Hematopoietic multipotent progenitor cell (in vitro differentiated cells): Measurements from ENCODE around the gene USP17L19. TPM values are rescaled to one million over a fixed set of nuclear protein-coding genes. Genes with fewer than 3 reads are reported as not detected.
A peak's percentile ranks its signal among the peaks of the same experiment; 100 is the strongest.
"Not testable (repeated sequence)": the region's sequence is repeated elsewhere in the genome, so short reads cannot be mapped to it uniquely, and the experiment has no call there.

ENCODE experiments used
- DNase-seq, 3 donors: peaks; one replicate each; pipeline ENCODE4 v3.0.0-alpha.2; 2011 to 2015; ENCODE audit warnings: low read depth in 2 of 3, low spot score in 2 of 3
- total RNA-seq: library from RNA; depleted of rRNA; stranded (reverse); fragments of >200 nt; gene quantifications from one replicate; pipeline ENCODE4 v1.2.3, GENCODE V29; 2012

The USP17L19 gene
- total RNA-seq = not detected

- not testable (repeated sequence) for DNase-seq
Measured at GRCh38 chr4:9253078-9253477, at the start of gene USP17L19. TSS of gene USP17L19 (plus strand) at chr4:9253378. CDS start at chr4:9253378, 0 bp downstream.

- DNase-seq = not testable (repeated sequence)
Measured at GRCh38 chr4:9210357-9210756, 42.8 kb upstream of the USP17L19 start, which contains the start of gene USP17L10. TSS of gene USP17L10 (plus strand) at chr4:9210657. CDS start at chr4:9210657, 0 bp downstream.

- DNase-seq = not testable (repeated sequence)
Measured at GRCh38 chr4:9214701-9215100, 38.5 kb upstream of the USP17L19 start.

- DNase-seq = not testable (repeated sequence)
Measured at GRCh38 chr4:9215105-9215504, 38.1 kb upstream of the USP17L19 start, which contains the start of gene USP17L11. TSS of gene USP17L11 (plus strand) at chr4:9215405. CDS start at chr4:9215405, 0 bp downstream.

- DNase-seq = not testable (repeated sequence)
Measured at GRCh38 chr4:9219852-9220251, 33.3 kb upstream of the USP17L19 start, which contains the start of gene USP17L12. TSS of gene USP17L12 (plus strand) at chr4:9220152. CDS start at chr4:9220152, 0 bp downstream.

- DNase-seq = not testable (repeated sequence)
Measured at GRCh38 chr4:9224596-9224995, 28.6 kb upstream of the USP17L19 start, which contains the start of gene USP17L13. TSS of gene USP17L13 (plus strand) at chr4:9224896. CDS start at chr4:9224896, 0 bp downstream.

- not testable (repeated sequence) for DNase-seq
Measured at GRCh38 chr4:9230249-9230648, 22.9 kb upstream of the USP17L19 start.

- DNase-seq = not testable (repeated sequence)
Measured at GRCh38 chr4:9234085-9234484, 19.1 kb upstream of the USP17L19 start, which contains the start of gene USP17L15. TSS of gene USP17L15 (plus strand) at chr4:9234385. CDS start at chr4:9234385, 0 bp downstream.

- not testable (repeated sequence) for DNase-seq
Measured at GRCh38 chr4:9238461-9238860, 14.7 kb upstream of the USP17L19 start.

- DNase-seq = not testable (repeated sequence)
Measured at GRCh38 chr4:9243579-9243978, 9.6 kb upstream of the USP17L19 start, which contains the start of gene USP17L17. TSS of gene USP17L17 (plus strand) at chr4:9243879. CDS start at chr4:9243879, 0 bp downstream.

GRCh38 chr4:9247953-9248680, 5.1 kb upstream of the USP17L19 start, which contains the start of gene USP17L18:
TSS of gene USP17L18 (plus strand) at chr4:9248630. CDS start at chr4:9248630, 0 bp downstream.
- peak in 1 of 3 donors; percentile 0 for DNase-seq

GRCh38 chr4:9257824-9258223, 4.6 kb downstream of the USP17L19 start, which contains the start of gene USP17L20:
TSS of gene USP17L20 (plus strand) at chr4:9258124. CDS start at chr4:9258124, 0 bp downstream.
- not testable (repeated sequence) for DNase-seq

GRCh38 chr4:9262572-9262971, 9.4 kb downstream of the USP17L19 start, which contains the start of gene USP17L21:
TSS of gene USP17L21 (plus strand) at chr4:9262872. CDS start at chr4:9262872, 0 bp downstream.
- not testable (repeated sequence) for DNase-seq

- not testable (repeated sequence) for DNase-seq
Measured at GRCh38 chr4:9267319-9267718, 14.1 kb downstream of the USP17L19 start, which contains the start of gene USP17L22. TSS of gene USP17L22 (plus strand) at chr4:9267619. CDS start at chr4:9267619, 0 bp downstream.

GRCh38 chr4:9271719-9272118, 18.5 kb downstream of the USP17L19 start:
- DNase-seq = not testable (repeated sequence)

Other genes with a start within 250 kb of the USP17L19 start
- not detected for gene FAM90A26, start 83.0 kb upstream of the USP17L19 start, total RNA-seq
- gene USP17L10, start 42.7 kb upstream of the USP17L19 start, total RNA-seq = not detected
- gene USP17L11, start 38.0 kb upstream of the USP17L19 start, total RNA-seq = not detected
- gene USP17L12, start 33.2 kb upstream of the USP17L19 start, total RNA-seq = not detected
- gene USP17L13, start 28.5 kb upstream of the USP17L19 start, total RNA-seq = not detected
- not detected for gene USP17L15, start 19.0 kb upstream of the USP17L19 start, total RNA-seq
- not detected for gene USP17L17, start 9.5 kb upstream of the USP17L19 start, total RNA-seq
- gene USP17L18, start 4.7 kb upstream of the USP17L19 start, total RNA-seq = not detected
- not detected for gene USP17L20, start 4.7 kb downstream of the USP17L19 start, total RNA-seq
- not detected for gene USP17L21, start 9.5 kb downstream of the USP17L19 start, total RNA-seq
- gene USP17L22, start 14.2 kb downstream of the USP17L19 start, total RNA-seq = under 0.01 TPM
- not detected for gene USP17L24, start 71.8 kb downstream of the USP17L19 start, total RNA-seq
- gene USP17L25, start 76.5 kb downstream of the USP17L19 start, total RNA-seq = not detected
- gene USP17L26, start 81.3 kb downstream of the USP17L19 start, total RNA-seq = not detected
- not detected for gene USP17L5, start 86.0 kb downstream of the USP17L19 start, total RNA-seq
- gene USP17L27, start 90.8 kb downstream of the USP17L19 start, total RNA-seq = not detected
- gene USP17L28, start 95.5 kb downstream of the USP17L19 start, total RNA-seq = not detected
- not detected for gene USP17L29, start 100.3 kb downstream of the USP17L19 start, total RNA-seq
- not detected for gene USP17L30, start 109.8 kb downstream of the USP17L19 start, total RNA-seq
- gene DEFB131A, start 191.0 kb downstream of the USP17L19 start, total RNA-seq = not detected